ENCODE data around the gene SLC51A.
"Not testable (repeated sequence)": the region's sequence is repeated elsewhere in the genome, so short reads cannot be mapped to it uniquely, and the experiment has no call there.

The SLC51A gene

DNA sequence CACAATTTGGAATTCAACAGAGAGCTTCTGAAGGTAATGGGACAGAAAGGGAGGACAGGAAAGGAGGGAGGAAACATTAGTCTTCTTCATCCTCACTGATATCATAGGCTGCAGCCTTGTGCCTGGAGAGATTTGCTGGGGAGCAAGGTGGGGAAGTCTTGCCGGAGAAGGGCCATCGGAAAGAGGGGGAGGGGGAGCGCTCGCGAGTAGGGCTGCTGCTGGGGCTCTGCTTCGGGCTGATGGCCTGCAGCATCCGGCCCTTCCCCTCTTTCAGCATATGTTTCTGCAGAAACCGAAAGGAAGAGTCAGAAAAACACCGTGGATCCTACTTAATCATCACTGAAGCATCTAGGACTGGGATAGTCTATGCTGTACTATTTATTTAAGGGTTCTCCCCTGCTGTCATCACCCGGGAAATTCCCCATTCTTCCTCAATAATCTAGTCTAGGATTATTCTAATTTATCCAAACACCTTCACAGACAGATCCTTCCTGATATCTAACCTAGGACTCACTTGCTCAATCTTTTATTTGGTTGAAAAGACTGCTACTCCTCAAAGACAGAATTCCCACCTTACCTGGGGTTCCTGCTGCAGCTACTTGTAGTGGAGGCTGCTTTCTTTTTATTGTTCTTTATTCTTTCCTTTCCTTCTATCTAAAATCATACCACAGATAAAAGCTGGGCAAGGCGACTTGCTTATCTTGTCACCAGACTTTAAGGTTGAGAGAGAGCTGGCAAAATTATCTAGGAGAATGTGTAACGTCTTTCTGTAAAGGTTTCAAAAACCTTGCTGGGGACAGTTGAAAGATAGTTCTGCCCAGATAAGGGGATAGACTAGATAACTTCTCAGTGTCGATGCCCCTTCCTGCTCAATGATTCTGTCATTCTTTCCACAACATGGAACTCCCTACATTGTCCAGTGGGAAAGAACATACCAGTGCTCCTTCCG, 22.6 kb downstream of the SLC51A start:
- CTCF ChIA-PET = interaction anchor here (1.0 kb wide), 1 partner anchor 11 kb away, joined by 4 read pairs; no protein-coding TSS in a partner anchor
- POLR2A ChIA-PET (ENCODE audit: low non-redundant PET) = no interaction called here
- DNase-seq (ENCODE audit: low spot score) = no peak
- TF ChIP-seq, protein P1, sequence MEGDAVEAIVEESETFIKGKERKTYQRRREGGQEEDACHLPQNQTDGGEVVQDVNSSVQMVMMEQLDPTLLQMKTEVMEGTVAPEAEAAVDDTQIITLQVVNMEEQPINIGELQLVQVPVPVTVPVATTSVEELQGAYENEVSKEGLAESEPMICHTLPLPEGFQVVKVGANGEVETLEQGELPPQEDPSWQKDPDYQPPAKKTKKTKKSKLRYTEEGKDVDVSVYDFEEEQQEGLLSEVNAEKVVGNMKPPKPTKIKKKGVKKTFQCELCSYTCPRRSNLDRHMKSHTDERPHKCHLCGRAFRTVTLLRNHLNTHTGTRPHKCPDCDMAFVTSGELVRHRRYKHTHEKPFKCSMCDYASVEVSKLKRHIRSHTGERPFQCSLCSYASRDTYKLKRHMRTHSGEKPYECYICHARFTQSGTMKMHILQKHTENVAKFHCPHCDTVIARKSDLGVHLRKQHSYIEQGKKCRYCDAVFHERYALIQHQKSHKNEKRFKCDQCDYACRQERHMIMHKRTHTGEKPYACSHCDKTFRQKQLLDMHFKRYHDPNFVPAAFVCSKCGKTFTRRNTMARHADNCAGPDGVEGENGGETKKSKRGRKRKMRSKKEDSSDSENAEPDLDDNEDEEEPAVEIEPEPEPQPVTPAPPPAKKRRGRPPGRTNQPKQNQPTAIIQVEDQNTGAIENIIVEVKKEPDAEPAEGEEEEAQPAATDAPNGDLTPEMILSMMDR (conservative IDR thresholded peaks at IDR 0.05; ENCODE audit: low read depth) = no peak
- H3K27ac ChIP-seq = no peak overlapping the region

DNA sequence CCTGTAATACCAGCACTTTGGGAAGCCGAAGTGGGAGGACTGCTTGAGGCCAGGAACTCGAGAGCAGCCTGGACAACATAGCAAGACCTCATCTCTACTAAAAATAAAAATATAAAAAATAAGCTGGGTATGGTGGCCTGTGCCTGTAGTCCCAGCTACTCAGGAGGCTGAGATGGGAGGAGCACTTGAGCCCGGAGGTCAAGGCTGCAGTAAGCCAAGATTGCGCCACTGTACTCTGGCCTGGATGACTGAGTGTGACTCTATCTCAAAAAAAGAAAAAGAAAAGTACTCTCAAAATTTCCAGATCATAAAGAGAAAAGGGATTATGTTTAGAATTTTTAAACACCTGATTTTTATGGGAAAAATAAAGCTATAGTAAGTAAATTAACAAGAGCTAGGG, 24.1 kb downstream of the SLC51A start:
- TF ChIP-seq, protein P1 (conservative IDR thresholded peaks at IDR 0.05; ENCODE audit: low read depth) = no peak
- H3K27ac ChIP-seq = no peak overlapping the region
- POLR2A ChIA-PET (ENCODE audit: low non-redundant PET) = no interaction called here
- no peak for DNase-seq (ENCODE audit: low spot score)
- CTCF ChIA-PET = no interaction called here

DNA sequence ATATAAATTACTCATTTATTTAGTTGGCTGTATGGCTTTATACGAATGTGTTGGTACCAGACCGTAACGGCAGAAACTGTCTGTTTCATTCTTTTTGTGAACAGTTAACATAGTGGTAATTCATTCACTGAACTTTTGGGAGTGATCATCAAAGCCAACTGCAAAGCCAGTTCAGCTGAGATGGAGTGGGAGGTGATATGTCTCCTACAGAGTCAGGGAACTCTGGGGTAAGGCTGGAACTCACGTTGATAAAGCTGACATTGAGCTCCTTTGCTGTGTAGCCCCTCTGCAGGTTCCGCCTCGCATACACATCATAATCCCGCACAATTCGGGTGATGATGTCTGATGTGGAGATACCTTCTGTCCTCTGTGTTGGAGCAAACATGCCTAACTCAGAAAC, 25.4 kb downstream of the SLC51A start:
- H3K27ac ChIP-seq = no peak overlapping the region
- POLR2A ChIA-PET (ENCODE audit: low non-redundant PET) = no interaction called here
- CTCF ChIA-PET = interaction anchor here (0.5 kb wide), 1 partner anchor 10 kb away, joined by 3 read pairs; no protein-coding TSS in a partner anchor
- DNase-seq (ENCODE audit: low spot score) = no peak
- TF ChIP-seq, protein P1 (conservative IDR thresholded peaks at IDR 0.05; ENCODE audit: low read depth) = no peak

DNA sequence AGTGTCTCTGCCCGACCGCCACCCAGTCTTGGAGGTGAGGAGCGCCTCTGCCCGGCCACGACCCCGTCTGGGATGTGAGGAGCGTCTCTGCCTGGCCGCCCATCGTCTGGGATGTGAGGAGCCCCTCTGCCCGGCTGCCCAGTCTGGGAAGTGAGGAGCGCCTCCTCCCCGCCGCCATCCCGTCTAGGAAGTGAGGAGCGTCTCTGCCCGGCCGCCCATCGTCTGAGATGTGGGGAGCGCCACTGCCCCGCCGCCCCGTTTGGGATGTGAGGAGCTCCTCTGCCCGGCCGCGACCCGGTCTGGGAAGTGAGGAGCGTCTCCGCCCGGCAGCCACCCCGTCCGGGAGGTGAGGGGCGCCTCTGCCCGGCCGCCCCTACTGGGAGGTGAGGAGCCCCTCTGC, 27.8 kb downstream of the SLC51A start:
- POLR2A ChIA-PET (ENCODE audit: low non-redundant PET); H3K27ac ChIP-seq; DNase-seq (ENCODE audit: low spot score): not testable (repeated sequence)
- CTCF ChIA-PET = interaction anchor here (0.6 kb wide), 2 partner anchors 211 to 336 kb away, joined by 3 to 6 read pairs; partner anchors contain the start of gene TNK2

DNA sequence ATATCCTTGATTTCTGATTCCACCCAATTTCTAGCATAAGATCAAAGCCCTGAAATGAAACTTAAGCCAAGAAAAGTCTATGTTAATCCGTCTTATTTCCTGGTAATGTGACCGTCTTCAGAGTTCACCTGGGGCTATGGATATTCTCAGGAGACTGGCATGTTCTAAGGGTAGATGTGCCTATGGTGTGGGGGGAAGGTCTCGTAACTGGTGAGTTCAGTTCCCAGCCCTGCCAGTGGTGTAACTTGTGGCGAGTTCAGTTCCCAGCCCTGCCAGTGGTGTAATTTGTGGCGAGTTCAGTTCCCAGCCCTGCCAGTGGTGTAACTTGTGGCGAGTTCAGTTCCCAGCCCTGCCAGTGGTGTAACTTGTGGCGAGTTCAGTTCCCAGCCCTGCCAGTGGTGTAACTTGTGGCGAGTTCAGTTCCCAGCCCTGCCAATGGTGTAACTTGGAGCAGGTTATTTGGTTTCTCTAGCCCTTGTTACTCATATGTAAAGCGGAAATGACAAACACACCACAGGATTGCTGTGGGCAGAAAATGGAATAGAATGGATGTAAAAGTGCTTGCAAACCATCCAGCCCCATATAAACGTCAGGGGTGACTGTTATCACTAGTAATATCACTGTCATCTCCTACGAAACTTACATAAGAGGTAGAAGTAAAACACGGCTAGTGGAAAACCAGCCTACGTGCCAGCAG, 30.4 kb downstream of the SLC51A start:
- no peak overlapping the region for H3K27ac ChIP-seq
- no peak for DNase-seq (ENCODE audit: low spot score)
- ChIA-PET CTCF (no interaction called here), POLR2A (ENCODE audit: low non-redundant PET) (no interaction called here)
- TF ChIP-seq, protein P1 (conservative IDR thresholded peaks at IDR 0.05; ENCODE audit: low read depth) = no peak

DNA sequence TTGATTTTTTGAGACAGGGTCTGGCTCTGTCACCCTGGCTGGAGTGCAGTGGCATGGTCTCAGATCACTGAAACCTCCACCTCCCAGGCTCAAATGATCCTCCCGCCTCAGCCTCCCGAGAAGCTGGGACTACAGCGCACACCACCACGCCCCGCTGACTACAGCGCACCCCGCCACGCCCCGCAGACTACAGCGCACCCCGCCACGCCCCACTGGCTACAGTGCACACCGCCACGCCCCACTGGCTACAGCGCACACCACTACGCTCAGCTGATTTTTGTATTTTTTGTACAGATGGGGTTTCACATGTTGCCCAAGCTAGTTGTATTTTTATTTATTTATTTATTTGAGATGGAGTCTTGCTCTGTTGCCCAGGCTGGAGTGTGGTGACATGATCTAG, 35.6 kb downstream of the SLC51A start:
- CTCF ChIA-PET = interaction anchor here (0.6 kb wide), 1 partner anchor 10 kb away, joined by 3 read pairs; no protein-coding TSS in a partner anchor
- POLR2A ChIA-PET (ENCODE audit: low non-redundant PET) = no interaction called here
- DNase-seq (ENCODE audit: low spot score) = no peak
- TF ChIP-seq, protein P1 (conservative IDR thresholded peaks at IDR 0.05; ENCODE audit: low read depth) = no peak
- H3K27ac ChIP-seq = no peak overlapping the region

All from RWPE1 (cell line).